Nephron (organoid): ENCODE results near the gene GPR132.
A peak's percentile ranks its signal among the peaks of the same experiment; 100 is the strongest.
"Not testable (repeated sequence)": the region's sequence is repeated elsewhere in the genome, so short reads cannot be mapped to it uniquely, and the experiment has no call there.

Experiments
- H3K27ac Mint-ChIP-seq, 3 experiments: 2 replicates each; pipeline ENCODE4 v1.8.0; 2020; ENCODE audit warnings: mixed read lengths in 3 of 3, mild to moderate bottlenecking in 2 of 3, moderate library complexity in 1 of 3
- H3K27me3 Mint-ChIP-seq: 2 replicates; pipeline ENCODE4 v1.8.0; 2021; ENCODE audit warnings: low read depth, mild to moderate bottlenecking, moderate library complexity, mixed read lengths
- H3K36me3 Mint-ChIP-seq: 2 replicates; pipeline ENCODE4 v1.8.0; 2020; ENCODE audit warnings: low read depth, mixed read lengths
- H3K4me1 Mint-ChIP-seq: 2 replicates; pipeline ENCODE4 v1.8.0; 2020; ENCODE audit warnings: mixed read lengths
- H3K4me3 Mint-ChIP-seq, 3 experiments: 2 replicates each; pipeline ENCODE4 v1.8.0; 2020; ENCODE audit warnings: mild to moderate bottlenecking in 3 of 3, mixed read lengths in 3 of 3, moderate library complexity in 2 of 3
- H3K9me3 Mint-ChIP-seq: 2 replicates; pipeline ENCODE4 v1.8.0; 2020; ENCODE audit warnings: mixed read lengths
- CTCF ChIP-seq, 3 experiments: fragments of 200-600 bp; sonication (generic); IDR thresholded peaks; one replicate each; pipeline ENCODE4 v1.5.0; 2021; ENCODE audit warnings: antibody characterized with exemption in 3 of 3; ENCODE audit not compliant: unreplicated experiment in 3 of 3

Gene GPR132

GRCh38 chr14:105084741-105085571 lies 19.7 kb upstream of the GPR132 start:
- no peak for TF ChIP-seq CTCF (IDR thresholded peaks at IDR 0.05; ENCODE audit: unreplicated experiment in 3 of 3)
- H3K36me3 Mint-ChIP-seq: no peaks in the 10 kb centered on the region
- H3K4me1 Mint-ChIP-seq: peaks cover 6% of the 10 kb centered on the region
- no peak overlapping the region for H3K27ac Mint-ChIP-seq
- H3K4me3 Mint-ChIP-seq: peak overlapping the region in 2 of 3 experiments; percentile 48 to 61
- H3K27me3 Mint-ChIP-seq: peaks cover 24% of the 10 kb centered on the region
- peaks cover 6% of the 10 kb centered on the region for H3K9me3 Mint-ChIP-seq

GRCh38 chr14:105083926-105084685 lies 18.9 kb upstream of the GPR132 start:
- H3K36me3 Mint-ChIP-seq: no peaks in the 10 kb centered on the region
- peaks cover 24% of the 10 kb centered on the region for H3K27me3 Mint-ChIP-seq
- H3K9me3 Mint-ChIP-seq: peaks cover 6% of the 10 kb centered on the region
- no peak for TF ChIP-seq CTCF (IDR thresholded peaks at IDR 0.05; ENCODE audit: unreplicated experiment in 3 of 3)
- H3K4me3 Mint-ChIP-seq: peak overlapping the region; percentile 7 to 61 (median 26)
- no peak overlapping the region for H3K27ac Mint-ChIP-seq
- peaks cover 6% of the 10 kb centered on the region for H3K4me1 Mint-ChIP-seq

GRCh38 chr14:105082703-105083102 lies 17.5 kb upstream of the GPR132 start:
- no peaks in the 10 kb centered on the region for H3K36me3 Mint-ChIP-seq
- peaks cover 6% of the 10 kb centered on the region for H3K9me3 Mint-ChIP-seq
- TF ChIP-seq CTCF (IDR thresholded peaks at IDR 0.05; ENCODE audit: unreplicated experiment in 3 of 3): no peak
- no peaks in the 10 kb centered on the region for H3K4me1 Mint-ChIP-seq
- H3K27me3 Mint-ChIP-seq: peaks cover 16% of the 10 kb centered on the region
- H3K4me3 Mint-ChIP-seq: no peak overlapping the region
- H3K27ac Mint-ChIP-seq: no peak overlapping the region

- not testable (repeated sequence) for H3K36me3 Mint-ChIP-seq, H3K4me1 Mint-ChIP-seq, H3K4me3 Mint-ChIP-seq
These were observed 16.2 kb upstream of the GPR132 start for GRCh38 chr14:105081473-105081872.

GRCh38 chr14:105080161-105080560 lies 14.9 kb upstream of the GPR132 start:
- H3K4me3 Mint-ChIP-seq: no peak overlapping the region
- TF ChIP-seq CTCF (IDR thresholded peaks at IDR 0.05; ENCODE audit: unreplicated experiment in 3 of 3): no peak
- peaks cover 16% of the 10 kb centered on the region for H3K27me3 Mint-ChIP-seq
- peaks cover 6% of the 10 kb centered on the region for H3K9me3 Mint-ChIP-seq
- H3K36me3 Mint-ChIP-seq: no peaks in the 10 kb centered on the region
- H3K4me1 Mint-ChIP-seq: peaks cover 9% of the 10 kb centered on the region
- H3K27ac Mint-ChIP-seq: no peak overlapping the region

More at GRCh38 chr14:105081473-105081872, 16.2 kb upstream of the GPR132 start:
- not testable (repeated sequence) for H3K9me3 Mint-ChIP-seq, H3K27ac Mint-ChIP-seq
- H3K27me3 Mint-ChIP-seq: peaks cover 16% of the 10 kb centered on the region

GRCh38 chr14:105078294-105078693 lies 13.1 kb upstream of the GPR132 start:
- Mint-ChIP-seq H3K4me3 (no peak overlapping the region), H3K27ac (no peak overlapping the region), H3K36me3 (no peaks in the 10 kb centered on the region), H3K4me1 (peaks cover 9% of the 10 kb centered on the region), H3K9me3 (peaks cover 6% of the 10 kb centered on the region), H3K27me3 (peaks cover 21% of the 10 kb centered on the region)
- TF ChIP-seq CTCF (IDR thresholded peaks at IDR 0.05; ENCODE audit: unreplicated experiment in 3 of 3): no peak
